GM18868 (cell line): ENCODE measurements around the gene VRK3.
"Not testable (repeated sequence)": the region's sequence is repeated elsewhere in the genome, so short reads cannot be mapped to it uniquely, and the experiment has no call there.

Experiments
- ATAC-seq: cut with Tn5 transposase; IDR thresholded peaks from one replicate; pipeline ENCODE4 v1.9.1; 2021; ENCODE audit warnings: mild to moderate bottlenecking, moderate library complexity; ENCODE audit not compliant: unreplicated experiment

Gene VRK3

GRCh38 chr19:50025022-50025793 lies at the start of gene VRK3:
Gene VRK3 (minus strand): TSS chr19:50025372. CDS start chr19:50016162, 9,210 bp downstream.
- ATAC-seq: peak; percentile 79

- not testable (repeated sequence) for ATAC-seq
Observed at GRCh38 chr19:50068382-50068781, 43.2 kb upstream of the VRK3 start.

- no peak for ATAC-seq
Observed at GRCh38 chr19:50067575-50067974, 42.4 kb upstream of the VRK3 start.

DNA sequence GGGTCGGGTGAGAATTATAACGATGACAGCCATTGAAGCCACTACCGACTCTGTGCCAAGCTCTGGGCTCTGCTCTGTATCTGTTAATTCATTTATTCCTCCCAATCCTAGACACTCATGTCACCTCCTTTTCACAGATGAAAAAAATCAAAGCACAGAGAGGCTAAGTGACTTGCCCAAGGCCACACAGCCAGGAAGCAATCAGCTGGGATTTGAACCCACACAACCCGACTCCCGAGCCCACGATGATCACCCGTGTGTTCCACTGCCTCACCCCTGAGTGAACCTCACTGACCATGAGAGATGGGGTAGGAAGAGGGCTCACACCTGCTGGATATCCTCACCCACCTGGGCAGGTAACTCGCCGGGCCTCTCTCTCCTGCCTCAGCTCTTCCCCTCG lies 40.8 kb upstream of the VRK3 start:
- no peak for ATAC-seq

DNA sequence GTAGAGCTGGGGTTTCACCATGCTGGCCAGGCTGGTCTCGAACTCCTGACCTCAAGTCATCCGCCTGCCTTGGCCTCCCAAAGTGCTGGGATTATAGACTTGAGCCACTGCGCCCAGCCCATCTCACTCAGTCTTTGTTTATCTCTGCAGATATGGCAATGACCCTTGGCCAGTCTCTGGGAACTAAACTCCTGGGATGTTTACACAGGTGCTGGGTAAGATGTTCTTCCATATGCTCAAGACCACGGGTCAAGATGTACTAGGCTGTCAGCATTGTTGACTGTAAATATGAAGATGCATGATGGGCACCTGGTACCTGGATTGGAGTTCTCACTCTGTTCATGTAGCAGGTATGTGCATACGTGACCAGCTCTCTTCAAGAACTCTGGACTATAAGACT lies 36.5 kb upstream of the VRK3 start:
- ATAC-seq: no peak

DNA sequence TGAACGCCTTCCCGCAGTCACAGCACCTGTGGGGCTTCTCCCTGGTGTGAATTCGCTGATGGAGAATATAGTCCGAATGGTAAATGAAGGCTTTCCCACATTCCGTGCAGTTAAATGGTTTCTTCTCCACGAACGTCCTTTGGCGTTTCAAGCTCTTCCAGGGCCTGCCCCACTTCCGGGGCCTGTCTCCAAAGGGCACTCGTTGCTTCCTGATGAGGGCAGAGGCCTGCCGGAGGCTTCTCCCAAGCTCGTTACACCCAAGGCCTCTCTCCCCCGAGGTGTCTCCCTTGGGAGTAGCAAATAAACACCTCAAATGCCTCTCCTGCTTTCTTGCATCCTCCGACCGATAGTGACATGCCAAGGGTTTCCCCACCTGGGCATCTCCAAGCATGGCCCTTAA lies 34.9 kb upstream of the VRK3 start:
- no peak for ATAC-seq

DNA sequence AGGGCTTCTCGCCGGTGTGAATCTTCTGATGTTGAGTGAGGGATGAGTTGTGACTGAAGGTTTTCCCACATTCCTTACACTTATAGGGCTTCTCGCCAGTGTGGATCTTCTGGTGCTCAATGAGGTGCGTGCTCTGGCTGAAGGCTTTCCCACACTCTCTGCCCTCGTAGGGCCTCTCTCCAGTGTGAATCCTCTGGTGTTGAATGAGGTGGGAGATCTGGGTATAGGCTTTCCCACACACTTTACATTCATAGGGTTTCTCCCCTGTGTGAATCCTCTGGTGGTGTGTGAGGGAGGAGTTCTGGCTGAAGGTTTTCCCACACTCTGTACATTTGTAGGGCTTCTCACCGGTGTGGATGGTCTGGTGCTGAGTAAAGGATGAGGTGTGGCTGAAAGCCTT lies 33.9 kb upstream of the VRK3 start:
- no peak for ATAC-seq

DNA sequence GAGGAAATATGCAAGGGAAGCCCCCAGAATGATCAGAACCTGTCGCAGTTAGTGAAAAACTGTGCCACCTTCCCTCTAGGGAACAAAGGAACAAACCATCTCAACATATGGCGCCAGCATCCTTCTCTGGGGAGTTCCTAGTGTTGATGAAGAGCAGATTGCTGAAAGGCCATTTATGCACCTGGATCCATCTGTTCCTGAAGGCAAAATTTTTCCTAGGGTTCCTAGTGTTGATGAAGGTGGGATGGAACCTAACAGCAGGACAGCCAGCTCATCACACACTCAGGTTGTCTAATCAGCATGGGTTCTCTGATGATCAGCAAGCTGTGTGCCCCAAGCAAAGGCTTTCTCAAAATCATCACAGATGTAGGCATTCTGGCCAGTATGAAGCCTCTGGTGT lies 33.3 kb upstream of the VRK3 start:
- no peak for ATAC-seq

DNA sequence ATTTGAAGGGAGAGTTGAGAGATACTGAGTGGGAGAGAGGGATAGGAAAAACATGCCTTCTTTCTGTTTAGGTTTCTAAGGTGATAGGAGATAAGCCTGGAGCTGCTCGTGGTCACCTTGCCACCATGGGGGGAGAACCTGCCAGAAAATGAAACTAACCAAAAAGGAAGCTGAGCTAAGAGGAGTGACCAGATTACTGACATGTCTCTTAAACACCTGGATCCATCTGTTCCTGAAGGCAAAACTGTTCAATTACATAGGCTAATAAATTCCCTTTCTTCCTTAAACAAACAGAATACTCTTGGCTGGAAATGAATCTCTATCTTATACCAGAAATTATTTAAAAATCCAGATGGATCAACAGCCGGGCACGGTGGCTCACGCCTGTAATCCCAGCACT lies 27.9 kb upstream of the VRK3 start:
- no peak for ATAC-seq

DNA sequence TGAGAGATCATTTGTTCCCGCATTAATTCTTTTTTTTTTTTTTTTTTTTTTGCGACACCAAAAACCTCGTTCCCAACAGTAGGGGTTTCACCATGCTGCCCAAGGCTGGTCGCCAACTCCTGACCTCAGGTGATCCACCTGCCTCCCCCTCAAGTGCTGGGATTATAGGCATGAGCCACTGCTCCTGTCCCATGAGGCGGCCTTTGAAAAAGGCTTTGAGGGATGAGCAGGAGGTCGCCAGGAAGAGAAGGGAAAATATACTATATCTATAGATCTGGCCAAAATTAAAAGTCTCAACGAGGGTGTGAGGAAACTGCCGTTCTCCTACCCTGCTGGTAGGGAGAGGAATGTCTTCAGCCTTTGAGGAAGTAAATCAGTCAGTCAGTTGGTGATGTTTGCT lies 26.8 kb upstream of the VRK3 start:
- ATAC-seq: no peak

GRCh38 chr19:50051228-50051895 lies 26.2 kb upstream of the VRK3 start:
- ATAC-seq: not testable (repeated sequence)

DNA sequence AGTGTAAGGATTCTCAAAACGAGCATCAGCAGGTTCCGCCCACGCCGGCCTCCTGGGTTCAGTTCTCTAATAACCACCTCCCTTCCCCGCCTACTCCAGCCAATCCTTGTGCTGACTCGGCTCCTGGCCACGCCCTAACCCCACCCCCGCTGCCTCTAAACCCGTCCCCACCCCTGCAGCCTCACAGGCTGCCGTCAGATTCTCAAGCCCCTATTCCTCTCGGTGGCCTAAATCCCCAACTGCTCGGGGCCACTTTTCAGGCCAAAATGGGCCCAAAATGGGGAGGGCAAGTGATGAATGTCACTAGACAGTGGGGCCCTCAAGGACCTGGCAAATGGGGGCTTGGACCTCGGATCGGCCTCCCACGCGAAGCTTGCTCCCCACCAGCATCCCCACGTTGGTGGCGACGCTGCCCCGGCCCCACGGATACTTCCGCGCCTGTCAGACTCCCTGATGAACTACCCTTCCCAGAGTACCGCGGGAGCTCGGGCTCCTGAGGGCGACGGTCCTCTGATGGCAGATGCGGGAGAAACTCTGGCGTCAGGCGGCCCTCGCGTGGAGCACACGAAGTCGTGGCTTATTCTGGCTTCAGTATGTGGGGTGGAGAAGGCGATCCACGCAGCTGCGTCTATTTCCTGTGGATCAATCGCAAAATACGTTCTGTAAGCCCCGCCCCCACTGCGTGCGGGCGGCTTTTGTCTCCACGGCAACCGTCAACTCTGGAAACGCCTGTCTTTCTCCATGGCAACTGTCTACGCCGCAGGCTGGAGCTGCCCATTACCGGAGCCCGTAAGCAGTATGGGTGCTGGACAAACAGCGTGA lies 25.4 kb upstream of the VRK3 start:
- ATAC-seq: no peak

DNA sequence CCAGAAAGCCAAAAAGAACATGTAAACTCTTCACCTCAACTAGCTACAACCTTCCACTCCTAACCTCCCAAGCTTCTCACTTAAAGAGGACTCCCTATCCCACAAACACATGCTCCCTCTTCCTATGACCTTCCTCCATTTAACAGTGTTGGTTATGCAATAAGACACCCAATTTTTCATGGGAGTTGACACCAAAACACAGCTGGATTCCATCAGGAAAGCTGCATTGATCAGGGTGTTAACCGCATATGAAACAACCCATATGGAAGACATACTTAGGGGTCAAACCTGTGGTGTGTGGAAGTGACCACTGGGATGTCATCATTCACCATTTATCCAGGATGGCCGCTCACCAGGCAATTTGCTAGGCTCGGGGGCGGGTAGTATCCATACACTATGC lies 22.5 kb upstream of the VRK3 start:
- ATAC-seq: no peak

GRCh38 chr19:50046649-50047503 lies 21.7 kb upstream of the VRK3 start:
- ATAC-seq: no peak

- ATAC-seq: no peak
Observed at GRCh38 chr19:50044922-50045321, 19.8 kb upstream of the VRK3 start.

DNA sequence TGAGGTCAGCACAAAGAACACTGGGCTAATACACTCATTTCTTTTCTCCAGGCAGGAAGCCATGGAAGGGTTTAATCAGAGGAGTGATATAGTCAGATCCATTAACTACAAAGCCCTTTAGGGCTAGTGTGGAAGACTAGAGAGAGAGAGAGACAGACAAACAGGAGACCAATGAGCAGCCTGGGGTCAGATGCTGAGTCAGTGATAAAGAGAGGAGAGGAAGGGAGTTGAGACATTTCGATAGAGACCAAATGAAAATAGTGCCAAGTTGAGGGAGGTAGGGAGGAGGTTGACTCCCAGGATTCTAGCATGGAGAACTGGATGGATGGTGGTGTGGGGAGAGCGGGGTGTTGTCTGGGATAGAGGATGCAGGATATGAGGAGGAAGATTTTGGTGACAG lies 18.8 kb upstream of the VRK3 start:
- no peak for ATAC-seq

DNA sequence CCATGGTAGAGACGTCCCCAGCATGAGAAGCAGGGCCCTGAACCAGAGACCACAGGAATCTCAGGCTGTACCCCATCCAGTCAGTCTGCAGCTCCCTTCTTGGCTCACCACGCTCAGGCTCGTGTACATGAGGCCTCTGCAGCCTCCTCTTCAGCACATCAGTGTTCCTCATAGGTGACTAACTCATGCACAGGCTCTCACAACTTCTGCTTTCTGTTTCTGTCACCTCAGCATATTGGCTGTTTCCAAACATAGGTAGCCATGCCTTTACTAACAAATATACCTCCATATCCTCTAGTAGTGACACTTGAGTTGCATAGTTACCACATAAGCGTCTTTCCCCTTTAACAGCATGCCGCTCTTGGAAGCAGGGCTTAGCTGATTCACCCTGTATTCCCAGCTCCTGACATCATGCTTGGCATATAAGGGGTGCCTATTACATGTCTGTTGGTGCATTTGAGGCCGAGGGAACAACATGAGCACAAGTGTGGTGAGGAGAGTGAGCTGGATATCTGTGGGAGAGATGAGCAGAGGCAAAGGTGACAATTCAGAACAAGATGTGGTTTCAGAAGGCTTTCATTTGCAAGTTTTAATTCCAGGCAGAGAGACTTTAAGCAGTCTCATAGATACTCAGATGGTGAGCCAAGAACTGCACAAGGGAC lies 17.3 kb upstream of the VRK3 start:
- no peak for ATAC-seq

- ATAC-seq: no peak
Observed at GRCh38 chr19:50040967-50041366, 15.8 kb upstream of the VRK3 start.

- ATAC-seq: no peak
Observed at GRCh38 chr19:50039968-50040367, 14.8 kb upstream of the VRK3 start.

GRCh38 chr19:50036908-50037307 lies 11.7 kb upstream of the VRK3 start:
- ATAC-seq: no peak
